Measurements from ENCODE around the gene TANGO6. TPM values are rescaled to one million over a fixed set of nuclear protein-coding genes. Genes with fewer than 3 reads are reported as not detected.

The TANGO6 gene
- total and polyA plus RNA-seq, 10 of the 15 experiments (the other 5 are each of a cell fraction or from before 2014, with no cell fraction given): 1.1 to 20.6 (median 11.0) TPM

GRCh38 chr16:69112285-69113129 lies 269.2 kb downstream of the TANGO6 start:
- in situ Hi-C loops (cut with MboI) (no loop called here), intact Hi-C loops (cut with micrococcal nuclease; ENCODE audit: unreplicated experiment) (no loop called here)
- H2AFZ ChIP-seq (ENCODE audit: control insufficient read depth, low read depth, low read length): no peak overlapping the region
- H3K4me2 ChIP-seq (ENCODE audit: control insufficient read depth, insufficient read depth): no peak overlapping the region
- no peak for TF ChIP-seq REST (IDR thresholded peaks at IDR 0.05; ENCODE audit: low read depth, low read length)
- peak; percentile 46; the same call in 1 of the 2 replicates for TF ChIP-seq SMC3 (IDR thresholded peaks at IDR 0.05; ENCODE audit: borderline replicate concordance, low read length)
- no peak for TF ChIP-seq E2F4 (IDR thresholded peaks at IDR 0.05; ENCODE audit: low read depth, low read length)
- TF ChIP-seq CTCF (IDR thresholded peaks at IDR 0.05 in 2 of 3, conservative IDR thresholded peaks at IDR 0.05 in 1 of 3; ENCODE audit: control insufficient read depth in 2 of 3, extremely low read depth in 1 of 3, insufficient read depth in 1 of 3, low read depth in 3 of 3, low read length in 3 of 3): peak; percentile 83 to 91 (median 84)
- peak; percentile 15 for TF ChIP-seq KLF5 (IDR thresholded peaks at IDR 0.05; ENCODE audit: partially characterized antibody)
- 0 out of 4 replicates have a peak, but pooled peaks of 1 of the 2 experiments have one; percentile 21 for TF ChIP-seq BHLHE40 (IDR thresholded peaks at IDR 0.05; ENCODE audit: borderline replicate concordance in 1 of 2, low read depth in 2 of 2, low read length in 1 of 2)
- peak; percentile 48 for TF ChIP-seq RAD21 (IDR thresholded peaks at IDR 0.05; ENCODE audit: insufficient read depth, low read depth, low read length)
- peak; percentile 32; the same call in 1 of the 2 replicates for TF ChIP-seq TCF12 (IDR thresholded peaks at IDR 0.05; ENCODE audit: low read depth, low read length)
- ChIA-PET POLR2A (interaction anchor here (0.5 to 0.6 kb wide), 2 partner anchors 236 to 244 kb away, joined by 3 to 4 read pairs; no protein-coding TSS in a partner anchor), CTCF (interaction anchor here (0.6 to 4.0 kb wide), 17 partner anchors 8 to 591 kb away, joined by 3 to 38 read pairs (median 6); partner anchors contain the start of genes CHTF8 and UTP4), SMC1A (ENCODE audit: uncharacterized antibody, unreplicated experiment) (interaction anchor here (1.0 to 4.3 kb wide), 4 partner anchors 11 to 118 kb away, joined by 3 to 20 read pairs (median 4); no protein-coding TSS in a partner anchor), RAD21 (ENCODE audit: unreplicated experiment) (interaction anchor here (0.9 to 1.4 kb wide), 4 partner anchors 11 to 265 kb away, joined by 3 to 4 read pairs (median 4); no protein-coding TSS in a partner anchor)
- 18% methylated on average over 6 of the region's 6 CpGs for WGBS (ENCODE audit: insufficient coverage, insufficient replicate concordance, low lambda C conversion rate, missing lambda C conversion rate)
- ATAC-seq (peak; percentile 99), DNase-seq (ENCODE audit: low read depth, low spot score) (no peak), FAIRE-seq (peak; percentile 89)
- no peak overlapping the region for H3K9ac ChIP-seq (ENCODE audit: control insufficient read depth, insufficient read depth, low read length)
- no peaks in the 10 kb centered on the region for H4K20me1 ChIP-seq (ENCODE audit: control insufficient read depth, insufficient read depth)
- H3K27ac ChIP-seq (ENCODE audit: control insufficient read depth, insufficient read depth): no peak overlapping the region
- no peaks in the 10 kb centered on the region for H3K79me2 ChIP-seq (ENCODE audit: control insufficient read depth, insufficient read depth, low read length)
- no peaks in the 10 kb centered on the region for H3K9me3 ChIP-seq (replicated peaks; ENCODE audit: control insufficient read depth, insufficient read depth, low read length)
- no peaks in the 10 kb centered on the region for H3K4me1 ChIP-seq (ENCODE audit: control insufficient read depth, insufficient read depth, low read length)
- no peaks in the 10 kb centered on the region; a peak in 2 of 4 replicates for H3K36me3 ChIP-seq (ENCODE audit: control insufficient read depth in 2 of 2, insufficient read depth in 2 of 2, low read length in 1 of 2)
- H3K27me3 ChIP-seq (replicated peaks in 1 of 2; ENCODE audit: control insufficient read depth in 2 of 2, insufficient read depth in 2 of 2, low read length in 1 of 2): no peaks in the 10 kb centered on the region
- H3K4me3 ChIP-seq: no peak overlapping the region
- no TSS peak for BruUV-seq (replicated peaks)
